Measurements from ENCODE around the gene KLHL26.

Gene KLHL26

GRCh38 chr19:18656337-18657086 lies 19.7 kb downstream of the KLHL26 start:
- DNase-seq (ENCODE audit: low read depth) = no peak
- no peak for TF ChIP-seq CTCF (IDR thresholded peaks at IDR 0.05; ENCODE audit: low read depth, low read length, missing control alignments)
- no peak overlapping the region for H3K4me3 ChIP-seq (ENCODE audit: low read depth, low read length)

- no peak for TF ChIP-seq CTCF (IDR thresholded peaks at IDR 0.05; ENCODE audit: low read depth, low read length, missing control alignments)
- H3K4me3 ChIP-seq (ENCODE audit: low read depth, low read length) = no peak overlapping the region
- no peak for DNase-seq (ENCODE audit: low read depth)
Observed at GRCh38 chr19:18657590-18658365, 20.9 kb downstream of the KLHL26 start.

GRCh38 chr19:18658366-18658855 lies 21.6 kb downstream of the KLHL26 start:
- no peak for TF ChIP-seq CTCF (IDR thresholded peaks at IDR 0.05; ENCODE audit: low read depth, low read length, missing control alignments)
- no peak for DNase-seq (ENCODE audit: low read depth)
- H3K4me3 ChIP-seq (ENCODE audit: low read depth, low read length) = no peak overlapping the region

- no peak overlapping the region for H3K4me3 ChIP-seq (ENCODE audit: low read depth, low read length)
- no peak for TF ChIP-seq CTCF (IDR thresholded peaks at IDR 0.05; ENCODE audit: low read depth, low read length, missing control alignments)
- no peak for DNase-seq (ENCODE audit: low read depth)
Observed at GRCh38 chr19:18659281-18660050, 22.6 kb downstream of the KLHL26 start.

GRCh38 chr19:18660051-18660910 lies 23.5 kb downstream of the KLHL26 start:
- no peak overlapping the region for H3K4me3 ChIP-seq (ENCODE audit: low read depth, low read length)
- DNase-seq (ENCODE audit: low read depth) = no peak
- no peak for TF ChIP-seq CTCF (IDR thresholded peaks at IDR 0.05; ENCODE audit: low read depth, low read length, missing control alignments)

Measured in GM12864 (cell line).